GM10266 (cell line): ENCODE data around the gene GXYLT2.
"Not testable (repeated sequence)": the region's sequence is repeated elsewhere in the genome, so short reads cannot be mapped to it uniquely, and the experiment has no call there.

Experiments
- DNase-seq: peaks from one replicate; pipeline ENCODE4 v3.0.0; 2012; ENCODE audit errors: extremely low spot score
- TF ChIP-seq, protein P1 (sequence below): IDR thresholded peaks from 2 replicates; pipeline ENCODE4 v1.5.1; 2012; ENCODE audit warnings: mild to moderate bottlenecking, low read depth; ENCODE audit not compliant: control insufficient read depth, insufficient read depth; ENCODE audit errors: missing control alignments

The GXYLT2 gene

DNA sequence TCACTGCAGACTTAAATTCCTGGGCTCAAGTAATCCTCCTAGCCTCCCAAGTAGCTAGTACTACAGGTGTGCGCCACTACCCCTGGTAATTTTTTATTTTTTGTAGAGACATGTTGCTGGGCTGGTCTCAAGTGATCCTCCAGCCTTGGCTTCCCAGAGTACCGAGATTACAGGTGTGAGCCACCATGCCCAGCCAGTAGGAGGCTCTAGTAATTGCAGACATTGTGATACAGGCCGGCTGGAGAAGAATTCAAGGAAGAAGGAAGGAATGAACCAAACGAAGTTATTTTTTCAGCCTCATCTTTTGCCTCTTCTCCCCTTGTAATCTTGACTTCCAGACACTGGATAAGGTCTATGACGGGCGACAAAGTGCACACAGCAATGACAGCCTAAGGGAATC is 105.5 kb downstream of the GXYLT2 start:
- no peak for DNase-seq
- TF ChIP-seq, protein P1, sequence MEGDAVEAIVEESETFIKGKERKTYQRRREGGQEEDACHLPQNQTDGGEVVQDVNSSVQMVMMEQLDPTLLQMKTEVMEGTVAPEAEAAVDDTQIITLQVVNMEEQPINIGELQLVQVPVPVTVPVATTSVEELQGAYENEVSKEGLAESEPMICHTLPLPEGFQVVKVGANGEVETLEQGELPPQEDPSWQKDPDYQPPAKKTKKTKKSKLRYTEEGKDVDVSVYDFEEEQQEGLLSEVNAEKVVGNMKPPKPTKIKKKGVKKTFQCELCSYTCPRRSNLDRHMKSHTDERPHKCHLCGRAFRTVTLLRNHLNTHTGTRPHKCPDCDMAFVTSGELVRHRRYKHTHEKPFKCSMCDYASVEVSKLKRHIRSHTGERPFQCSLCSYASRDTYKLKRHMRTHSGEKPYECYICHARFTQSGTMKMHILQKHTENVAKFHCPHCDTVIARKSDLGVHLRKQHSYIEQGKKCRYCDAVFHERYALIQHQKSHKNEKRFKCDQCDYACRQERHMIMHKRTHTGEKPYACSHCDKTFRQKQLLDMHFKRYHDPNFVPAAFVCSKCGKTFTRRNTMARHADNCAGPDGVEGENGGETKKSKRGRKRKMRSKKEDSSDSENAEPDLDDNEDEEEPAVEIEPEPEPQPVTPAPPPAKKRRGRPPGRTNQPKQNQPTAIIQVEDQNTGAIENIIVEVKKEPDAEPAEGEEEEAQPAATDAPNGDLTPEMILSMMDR = no peak

DNA sequence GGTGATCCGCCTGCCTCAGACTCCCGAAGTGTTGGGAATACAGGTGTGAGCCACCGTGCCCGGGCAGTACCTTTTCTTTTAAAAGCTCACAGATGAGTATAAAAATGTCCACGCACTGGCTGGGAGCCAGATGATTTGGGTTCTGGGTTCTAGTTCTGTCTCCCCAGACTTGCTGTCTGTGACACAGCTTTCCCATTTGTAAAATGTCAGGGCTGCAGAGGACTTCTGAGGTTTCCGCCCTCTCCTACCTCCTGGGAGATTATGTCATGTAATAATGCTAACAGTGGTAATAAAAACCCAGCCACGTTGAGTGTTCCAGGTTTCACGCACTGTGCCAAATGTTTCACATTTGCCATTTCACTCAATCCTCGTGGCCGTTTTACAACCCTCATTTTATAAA is 107.5 kb downstream of the GXYLT2 start:
- DNase-seq = no peak
- TF ChIP-seq, protein P1 = no peak

DNA sequence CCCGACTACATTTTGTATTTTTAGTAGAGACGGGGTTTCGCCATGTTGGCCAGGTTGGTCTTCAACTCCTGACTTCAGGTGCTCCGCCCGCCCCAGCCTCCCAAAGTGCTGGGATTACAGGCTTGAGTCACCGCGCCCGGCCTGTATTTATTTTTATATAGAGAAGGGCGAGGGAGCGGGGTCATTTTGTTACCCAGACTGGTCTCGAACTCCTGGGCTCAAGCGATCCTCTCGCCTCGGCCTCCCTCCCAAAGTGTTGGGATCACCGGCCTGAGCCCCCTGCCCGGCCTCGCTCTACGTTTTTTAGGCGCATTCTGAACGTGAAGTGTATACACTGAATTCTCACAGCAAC is 108.3 kb downstream of the GXYLT2 start:
- DNase-seq = no peak

DNA sequence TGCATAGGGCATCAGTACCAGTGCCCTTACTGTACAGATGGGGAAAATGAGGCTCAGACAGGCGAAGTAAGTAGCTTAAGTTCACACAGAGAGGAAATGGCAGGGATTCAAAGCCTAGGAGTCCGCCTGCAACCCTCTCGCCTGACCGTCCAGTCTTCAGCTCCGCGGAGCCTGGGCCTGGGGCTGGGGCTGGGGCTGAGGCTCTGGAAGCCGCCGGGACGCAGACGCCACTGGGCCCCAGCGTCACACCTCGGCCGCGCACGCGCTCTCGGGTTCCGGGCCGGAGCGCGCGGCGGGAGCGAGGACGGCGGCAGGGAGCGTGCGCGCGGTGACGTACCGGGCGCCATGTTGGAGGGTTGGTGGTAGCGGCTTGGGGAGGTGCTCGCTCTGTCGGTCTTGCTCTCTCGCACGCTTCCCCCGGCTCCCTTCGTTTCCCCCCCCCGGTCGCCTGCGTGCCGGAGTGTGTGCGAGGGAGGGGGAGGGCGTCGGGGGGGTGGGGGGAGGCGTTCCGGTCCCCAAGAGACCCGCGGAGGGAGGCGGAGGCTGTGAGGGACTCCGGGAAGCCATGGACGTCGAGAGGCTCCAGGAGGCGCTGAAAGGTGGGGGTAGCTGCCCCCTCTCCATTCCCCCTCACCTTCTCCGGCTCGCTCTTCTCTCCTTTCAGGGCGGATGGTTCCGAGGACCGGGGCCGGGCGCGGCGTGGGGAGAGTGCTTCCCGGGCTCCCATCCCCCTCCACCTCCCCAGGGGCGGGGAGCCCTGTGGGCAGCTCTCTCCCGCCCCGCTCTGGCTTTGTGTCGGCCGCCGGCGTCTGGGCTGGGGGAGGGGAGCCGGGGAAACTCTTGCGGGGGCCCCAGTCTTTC is 108.9 kb downstream of the GXYLT2 start, which contains the start of gene PPP4R2:
Gene PPP4R2 (plus strand): TSS at position 339 of the 861 bp plus-strand sequence. CDS start 227 bp downstream, at position 566.
- TF ChIP-seq, protein P1 = no peak
- DNase-seq = peak; percentile 85

More for the DNA sequence above, 108.3 kb downstream of the GXYLT2 start:
- TF ChIP-seq, protein P1 = no peak

DNA sequence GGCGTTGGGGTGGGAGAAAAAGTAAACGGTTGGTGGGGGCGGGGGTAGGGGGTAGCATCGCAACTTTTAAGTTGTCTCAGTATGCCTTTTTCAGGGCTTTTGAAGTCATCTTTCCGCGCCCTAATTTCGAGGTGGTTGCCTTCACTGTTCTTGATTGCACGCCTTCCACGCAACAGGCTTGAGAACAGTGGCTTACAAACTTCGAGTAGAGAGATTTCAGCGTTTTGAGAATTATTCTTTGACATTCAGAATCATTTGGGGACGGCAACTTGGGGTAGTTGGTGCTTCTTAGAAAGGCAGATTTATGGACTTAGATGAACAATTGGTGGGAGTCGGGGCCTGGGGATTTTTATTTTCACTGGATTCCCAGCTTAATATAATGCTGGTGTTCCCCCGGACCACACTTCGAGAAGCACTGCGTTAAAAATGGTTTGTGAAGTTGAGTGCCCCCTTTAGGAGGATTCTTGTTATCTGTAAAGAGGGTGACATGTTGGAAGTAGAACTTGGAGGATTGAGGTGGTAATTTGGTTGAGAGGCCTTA is 109.6 kb downstream of the GXYLT2 start:
- DNase-seq = peak; percentile 66
- TF ChIP-seq, protein P1 = peak; percentile 55

DNA sequence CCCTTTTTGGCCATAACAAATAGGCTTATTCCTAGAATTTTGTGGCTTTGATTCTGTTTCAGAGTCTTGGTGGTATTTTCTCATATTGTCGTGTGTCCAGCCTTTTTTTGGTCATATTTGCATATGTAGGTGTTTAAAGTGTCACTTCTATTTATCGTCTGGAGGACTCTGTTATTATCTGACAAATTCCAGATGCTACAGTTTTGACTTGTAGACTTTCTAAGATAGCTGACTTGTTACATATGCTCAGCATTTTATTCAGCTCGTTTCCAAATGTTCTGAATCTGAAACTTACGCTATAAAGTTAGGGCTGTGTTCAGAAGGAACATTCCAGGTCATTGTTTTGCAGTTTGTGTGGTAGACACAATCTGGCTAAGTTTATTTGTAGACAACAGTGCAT is 110.6 kb downstream of the GXYLT2 start:
- TF ChIP-seq, protein P1 = no peak

DNA sequence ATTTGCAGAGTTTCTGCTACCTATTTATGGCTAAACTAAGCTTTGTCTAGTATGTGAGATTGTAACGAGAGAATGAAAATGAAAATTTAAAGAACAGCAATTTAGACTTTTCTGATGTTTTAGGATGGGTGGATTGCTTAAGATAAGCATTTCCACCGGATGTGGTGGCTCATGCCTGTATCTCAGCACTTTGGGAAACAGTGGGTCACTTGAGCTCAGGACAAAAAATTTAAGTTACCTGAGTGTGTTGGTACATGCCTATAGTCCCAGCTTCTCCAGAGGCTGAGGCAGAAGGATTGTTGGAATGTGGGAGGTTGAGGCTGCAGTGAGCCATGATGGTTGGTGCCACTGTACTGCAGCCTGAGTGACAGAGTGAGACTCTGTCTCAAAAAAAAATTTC is 112.1 kb downstream of the GXYLT2 start:
- TF ChIP-seq, protein P1 = no peak
- no peak for DNase-seq

More for the DNA sequence above, 110.6 kb downstream of the GXYLT2 start:
- DNase-seq = no peak

DNA sequence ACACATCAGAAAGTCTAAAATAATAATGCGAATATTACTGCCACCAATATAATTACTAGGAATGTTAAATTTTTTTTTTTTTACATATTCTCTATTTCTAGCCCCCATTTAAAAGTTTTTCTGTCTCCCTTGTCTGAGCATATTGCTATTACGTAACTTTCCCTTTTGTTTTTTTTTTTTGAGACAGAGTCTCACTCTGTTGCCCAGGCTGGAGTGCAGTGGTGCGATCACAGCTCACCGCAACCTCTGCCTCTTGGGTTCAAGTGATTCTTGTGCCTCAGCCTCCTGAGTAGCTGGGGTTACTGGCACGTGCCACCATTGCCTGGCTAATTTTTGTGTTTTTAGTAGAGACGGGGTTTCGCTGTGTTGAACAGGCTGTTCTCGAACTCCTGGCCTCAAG is 115.2 kb downstream of the GXYLT2 start:
- not testable (repeated sequence) for DNase-seq
